ENCODE data around the gene NFATC2.
"Not testable (repeated sequence)": the region's sequence is repeated elsewhere in the genome, so short reads cannot be mapped to it uniquely, and the experiment has no call there.

NFATC2 gene
- total RNA-seq, result 93.3 to 118 reads per million in 2 donors

DNA sequence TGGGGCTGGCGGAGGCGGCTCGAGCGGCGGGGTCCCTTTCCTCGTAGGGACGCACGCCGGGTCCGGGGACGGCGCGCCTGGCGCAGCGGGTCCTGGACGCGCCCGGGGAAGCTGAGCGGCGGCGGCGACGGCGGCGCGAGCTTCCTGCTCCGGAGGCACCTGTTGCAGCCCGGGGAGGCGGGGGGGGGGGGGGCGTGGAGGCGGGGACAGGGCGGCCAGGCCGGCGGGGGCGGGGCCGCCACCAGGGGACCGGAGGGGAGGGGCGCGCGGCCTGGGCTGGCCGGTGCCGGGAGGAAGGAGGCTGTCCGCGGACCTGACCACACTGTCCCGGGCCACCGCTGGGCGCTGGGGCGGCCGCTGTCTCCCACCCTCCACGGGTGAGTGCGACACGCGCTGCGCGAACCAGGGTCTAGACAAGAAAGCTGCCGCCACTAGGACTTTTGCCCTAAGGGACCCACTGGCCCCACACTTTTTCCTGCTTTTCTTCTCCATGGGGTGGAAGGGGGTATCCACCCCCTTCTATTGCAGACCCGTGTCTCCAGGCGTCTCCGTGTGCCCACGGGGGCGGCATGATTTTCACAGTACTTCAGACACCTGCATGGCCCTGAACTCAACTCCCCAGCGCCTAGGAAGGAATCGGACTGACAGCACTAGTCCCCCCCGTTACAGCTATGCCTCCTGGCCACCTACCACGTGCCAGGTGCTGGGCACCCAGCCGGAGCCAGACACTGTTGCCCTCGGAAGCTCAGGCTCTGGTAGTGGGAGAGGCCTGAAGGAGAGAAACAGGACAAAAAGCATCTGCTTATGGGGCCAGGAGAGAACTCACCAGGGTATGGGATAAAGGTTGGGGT lies at the start of gene NFATC2:
TSS of gene NFATC2 (minus strand) at position 149 of the 851 bp plus-strand sequence. CDS start 220 bp downstream, outside the sequence.
- DNase-seq, result peak; percentile 31 to 77 (median 49)

DNA sequence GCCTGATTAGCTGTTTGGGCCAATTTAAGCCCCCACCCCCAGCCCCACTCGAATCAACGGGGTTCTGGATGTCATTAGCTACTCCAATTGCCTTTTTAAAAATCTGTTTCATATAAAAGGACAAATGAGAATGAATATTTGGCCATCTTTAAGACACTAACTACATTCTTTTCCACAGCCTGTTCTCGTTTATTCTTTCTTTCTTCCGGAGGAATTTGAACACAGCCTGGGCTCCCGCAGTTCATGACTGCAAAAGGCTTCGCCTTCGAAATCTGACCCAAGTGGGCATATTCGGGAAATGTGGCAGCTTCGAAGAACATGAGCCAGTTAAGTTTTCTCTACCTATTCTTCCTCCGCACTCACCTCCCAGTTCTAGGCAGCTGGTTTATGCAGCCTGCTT lies 49.4 kb upstream of the NFATC2 start:
- no peak for DNase-seq

DNA sequence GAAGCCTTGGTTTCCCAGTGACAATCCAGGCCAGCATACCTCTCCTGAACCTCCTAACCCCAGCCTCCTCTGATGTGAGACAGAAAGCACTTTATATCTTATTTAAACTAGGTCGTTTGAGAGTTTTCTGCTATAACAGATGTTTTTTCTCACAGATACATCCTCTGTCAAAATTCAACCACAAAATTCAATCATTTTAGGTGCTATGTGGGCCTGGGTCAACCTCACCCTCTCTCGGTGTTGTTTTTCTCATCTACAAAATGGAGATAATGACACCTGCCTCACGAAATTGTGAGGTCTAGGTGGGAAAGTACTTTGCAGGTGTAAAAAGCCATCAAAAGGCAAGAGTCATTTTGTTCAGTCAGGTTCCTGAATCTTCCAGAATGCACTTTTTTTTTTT lies 46.2 kb upstream of the NFATC2 start:
- peak in 1 of 5 experiments; percentile 63 for DNase-seq

DNA sequence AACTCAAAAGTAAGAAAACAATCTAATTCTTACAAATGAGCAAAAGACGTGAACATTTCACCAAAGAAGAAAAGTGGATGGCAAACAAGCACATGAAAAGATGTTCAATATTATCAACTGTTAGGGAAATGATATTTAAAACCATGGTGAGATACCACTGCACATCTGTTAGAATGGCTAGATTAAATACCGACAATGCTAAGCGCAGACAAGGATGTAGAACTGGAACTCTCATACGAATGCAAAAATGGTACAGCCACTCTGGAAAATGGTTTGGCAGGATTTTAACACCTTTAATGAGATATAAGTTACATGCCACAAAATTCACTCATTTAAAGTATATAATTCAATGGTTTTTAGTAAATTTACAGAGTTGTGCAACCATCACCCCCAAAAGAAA lies 44.6 kb upstream of the NFATC2 start:
- DNase-seq, result no peak

DNA sequence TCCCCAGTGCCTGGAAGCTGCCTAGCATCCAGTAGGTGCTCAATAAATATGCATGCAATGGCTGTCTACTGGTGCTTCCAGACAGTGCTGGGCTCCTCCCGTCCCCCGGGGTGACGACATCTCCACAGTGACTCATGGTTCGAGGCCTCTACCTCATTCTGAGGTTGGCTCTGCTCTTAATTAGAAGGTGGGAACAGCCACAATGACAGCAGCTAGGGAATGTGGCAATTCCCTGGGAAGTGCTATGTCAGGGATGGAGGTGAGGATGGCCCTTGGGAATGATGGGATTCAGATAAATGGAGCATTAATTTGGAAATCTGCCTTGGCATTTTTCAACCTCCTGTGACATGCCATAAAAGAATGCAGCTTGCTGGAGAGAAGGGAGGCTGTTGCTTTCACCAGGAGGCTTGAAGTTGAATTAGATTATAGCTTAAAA lies 43.5 kb upstream of the NFATC2 start:
- DNase-seq, result no peak

DNA sequence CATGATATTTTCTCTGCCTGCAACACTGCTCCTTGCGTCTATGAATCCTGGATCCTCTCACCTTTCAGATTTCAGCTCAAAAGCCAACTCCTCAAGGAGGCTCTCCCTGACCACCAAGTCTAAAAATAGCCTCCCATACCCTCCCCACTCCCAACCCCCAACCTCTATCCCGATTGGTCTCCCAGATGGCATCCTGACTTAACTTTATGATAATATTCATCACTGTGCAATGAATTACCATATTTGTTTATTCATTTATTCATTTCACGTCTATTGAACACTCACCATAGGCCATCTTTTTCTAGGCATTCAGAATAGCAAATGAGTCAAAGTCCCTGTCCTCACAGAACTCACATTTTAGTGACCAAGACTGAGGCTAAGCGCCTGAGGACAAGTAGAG lies 42.6 kb upstream of the NFATC2 start:
- no peak for DNase-seq

DNA sequence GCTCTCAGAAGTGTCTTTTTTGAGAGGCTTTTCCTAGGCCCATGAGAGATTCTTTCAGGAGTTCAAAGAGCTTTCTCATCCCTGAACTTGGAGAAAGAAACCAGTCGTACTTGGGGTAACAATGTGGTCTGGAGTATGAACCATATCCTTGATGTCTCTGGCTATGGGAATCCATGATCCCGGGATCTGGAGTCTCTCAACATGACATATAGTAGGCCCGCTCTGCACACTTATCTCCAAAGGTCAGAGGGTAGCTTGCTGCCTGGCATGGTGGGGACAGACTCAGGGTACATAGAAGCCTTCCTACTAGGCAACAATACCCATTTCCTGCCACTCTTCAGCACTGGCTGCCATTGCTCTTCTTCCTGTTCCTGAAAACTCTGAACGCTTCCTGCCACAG lies 42.2 kb upstream of the NFATC2 start:
- DNase-seq, result no peak

DNA sequence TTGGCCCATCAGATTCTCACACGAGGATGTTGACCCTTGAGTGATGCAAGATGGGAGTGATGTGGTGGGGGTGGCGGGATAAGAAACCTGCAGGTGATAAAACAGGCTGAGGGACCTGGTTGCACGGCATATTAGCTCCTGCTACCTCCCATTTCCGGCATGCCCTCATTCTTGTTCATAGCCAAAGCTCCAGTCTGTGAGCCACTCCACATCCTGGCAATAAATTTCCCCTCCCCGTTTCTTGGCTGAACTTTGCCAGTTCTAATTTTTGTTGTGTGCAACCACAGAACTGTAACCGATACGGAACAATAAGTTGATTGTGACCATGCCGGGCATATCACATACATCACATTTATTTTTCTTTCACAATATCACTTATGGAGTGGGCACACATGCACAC lies 41.6 kb upstream of the NFATC2 start:
- DNase-seq, result no peak

DNA sequence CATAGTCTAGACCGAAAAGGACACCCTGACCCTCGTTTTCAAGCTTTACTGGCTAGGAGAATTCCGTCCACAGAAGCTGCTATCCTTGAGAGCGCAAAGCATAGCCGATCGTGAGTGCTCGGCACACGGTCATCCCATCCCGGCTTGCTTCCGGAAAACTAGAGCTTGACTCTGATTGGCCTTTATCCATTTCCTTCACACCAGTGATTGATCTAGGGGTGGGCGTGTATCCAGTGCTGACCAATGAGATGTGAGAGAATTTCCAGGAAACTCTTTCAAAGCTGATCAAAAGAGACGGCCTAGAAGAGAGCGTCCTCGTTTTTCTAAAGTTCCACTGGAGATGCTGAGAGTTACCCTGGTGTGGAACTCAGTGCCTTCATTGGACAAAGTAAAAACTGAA lies 41.0 kb upstream of the NFATC2 start:
- no peak for DNase-seq

DNA sequence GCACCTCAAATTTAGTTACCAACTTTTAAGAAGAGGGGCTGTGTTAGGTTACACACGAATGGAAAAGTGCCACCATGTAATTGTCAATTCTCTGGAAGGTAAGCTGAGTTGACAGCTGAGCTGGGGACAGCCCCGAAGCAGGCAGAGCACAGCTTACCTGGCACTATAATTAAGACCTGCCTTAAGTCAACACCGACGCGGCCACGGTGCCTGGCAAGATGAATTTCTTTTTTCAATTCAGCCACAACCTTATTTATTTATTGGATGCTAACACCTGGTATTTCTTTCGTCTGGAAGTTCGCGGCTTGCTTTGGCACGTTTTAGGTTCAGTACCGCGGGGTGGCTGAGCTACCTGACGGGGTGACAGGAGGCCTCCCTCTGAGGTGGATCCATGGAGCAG lies 40.6 kb upstream of the NFATC2 start:
- no peak for DNase-seq

DNA sequence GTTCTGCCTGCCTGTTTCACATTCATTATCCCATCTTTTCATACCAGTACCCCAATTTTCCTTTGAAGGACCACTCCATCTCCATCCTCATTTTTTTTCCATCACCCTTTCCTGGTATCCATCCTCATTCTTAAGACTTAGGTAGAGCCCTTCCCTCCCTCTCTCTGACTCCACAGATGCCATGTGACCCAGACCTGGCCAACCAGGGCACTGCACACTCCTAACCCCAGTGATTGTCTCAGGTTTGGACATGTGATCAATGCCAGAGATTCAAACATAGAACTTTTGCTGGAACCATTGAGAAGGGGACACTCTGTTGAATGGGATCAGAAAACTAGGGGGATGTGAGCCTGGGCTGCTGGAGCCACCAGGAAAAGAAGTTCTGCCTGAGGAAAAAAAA lies 39.1 kb upstream of the NFATC2 start:
- DNase-seq, result no peak

DNA sequence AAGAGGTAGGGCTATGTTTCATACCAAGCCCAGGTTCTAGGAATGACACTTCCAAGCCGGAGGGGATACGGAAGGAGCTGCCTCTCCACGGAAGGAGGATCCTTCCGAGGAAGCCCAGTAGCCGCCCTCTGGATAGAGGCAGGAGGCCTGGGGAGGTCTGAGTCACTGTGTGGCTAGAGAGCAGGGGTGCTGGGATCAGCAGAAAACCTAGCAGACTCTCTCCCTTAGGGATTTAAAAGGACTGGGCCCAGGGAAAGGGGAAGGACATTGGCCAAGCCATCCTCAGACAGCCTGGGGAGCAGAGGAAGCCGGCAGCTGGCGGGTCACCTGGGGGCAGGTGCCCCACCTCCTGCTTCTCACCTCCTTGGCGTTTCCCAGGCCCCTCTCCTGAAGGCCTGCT lies 36.6 kb upstream of the NFATC2 start:
- no peak for DNase-seq

DNA sequence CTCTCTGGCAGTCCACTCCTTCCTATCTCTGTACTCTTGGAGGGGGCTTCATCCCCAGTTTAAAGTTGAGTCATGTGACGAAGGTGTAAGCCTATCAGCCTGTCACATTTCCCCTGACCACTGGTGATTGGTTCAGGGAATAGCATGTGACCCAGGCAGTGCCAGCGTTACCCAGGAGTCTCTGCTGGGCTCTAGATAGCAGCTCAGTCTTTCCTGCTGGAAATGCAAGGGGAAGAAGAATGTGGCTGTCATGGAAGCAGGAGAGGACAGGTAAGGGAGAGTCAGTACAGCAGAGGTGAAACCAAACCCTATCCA lies 35.6 kb upstream of the NFATC2 start:
- no peak for DNase-seq

DNA sequence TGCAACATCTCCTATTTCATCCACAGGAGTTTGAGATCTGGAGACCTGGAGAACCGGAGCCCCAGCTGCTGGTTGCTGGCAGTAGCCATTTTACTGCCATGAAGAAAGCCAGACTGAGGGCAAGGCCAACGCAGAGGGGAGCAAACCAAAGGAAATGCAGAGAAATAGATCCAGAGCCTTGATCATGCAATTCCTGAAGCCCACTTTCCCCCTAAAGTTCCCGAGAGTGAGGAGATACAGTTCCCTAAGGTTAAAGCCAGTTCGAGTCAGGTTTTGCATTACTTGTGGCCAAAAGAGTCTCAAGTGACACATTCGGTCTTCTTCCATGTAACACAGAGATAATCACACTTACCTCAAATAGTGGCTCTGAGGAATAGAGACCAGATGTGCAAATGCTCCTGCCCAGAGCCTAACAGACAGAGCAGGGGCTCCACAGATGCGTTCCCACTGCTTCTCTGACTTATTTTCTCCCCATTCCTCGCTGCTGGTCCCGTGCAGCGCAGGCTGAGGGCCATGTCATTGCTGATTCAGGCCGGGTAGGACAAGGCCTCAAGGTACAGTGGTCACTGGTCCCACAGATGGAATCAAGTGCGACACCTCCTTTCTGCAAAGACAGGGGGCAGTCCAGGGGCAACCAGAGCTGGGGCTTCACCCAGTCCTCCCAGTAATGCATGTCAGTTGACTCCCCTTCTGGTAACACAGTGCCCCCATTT lies 35.1 kb upstream of the NFATC2 start:
- no peak for DNase-seq

DNA sequence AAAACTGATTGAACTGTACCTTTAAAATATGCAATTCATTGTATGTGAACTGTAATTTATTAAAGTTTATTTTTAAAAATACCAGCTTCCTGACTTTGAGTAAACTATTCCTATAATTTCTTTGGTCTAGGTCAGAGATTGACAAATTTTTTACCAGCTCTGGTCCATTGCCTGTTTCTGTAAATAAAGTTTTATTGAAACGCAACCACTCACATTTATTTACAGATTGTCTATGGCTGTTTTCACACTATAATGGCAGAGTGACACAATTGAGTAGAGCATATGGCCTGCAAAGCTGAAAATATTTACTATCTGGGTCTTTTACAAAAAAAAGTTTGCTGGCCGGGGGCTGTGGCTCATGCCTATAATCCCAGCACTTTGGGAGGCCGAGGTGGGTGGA lies 33.0 kb upstream of the NFATC2 start:
- DNase-seq, result no peak

DNA sequence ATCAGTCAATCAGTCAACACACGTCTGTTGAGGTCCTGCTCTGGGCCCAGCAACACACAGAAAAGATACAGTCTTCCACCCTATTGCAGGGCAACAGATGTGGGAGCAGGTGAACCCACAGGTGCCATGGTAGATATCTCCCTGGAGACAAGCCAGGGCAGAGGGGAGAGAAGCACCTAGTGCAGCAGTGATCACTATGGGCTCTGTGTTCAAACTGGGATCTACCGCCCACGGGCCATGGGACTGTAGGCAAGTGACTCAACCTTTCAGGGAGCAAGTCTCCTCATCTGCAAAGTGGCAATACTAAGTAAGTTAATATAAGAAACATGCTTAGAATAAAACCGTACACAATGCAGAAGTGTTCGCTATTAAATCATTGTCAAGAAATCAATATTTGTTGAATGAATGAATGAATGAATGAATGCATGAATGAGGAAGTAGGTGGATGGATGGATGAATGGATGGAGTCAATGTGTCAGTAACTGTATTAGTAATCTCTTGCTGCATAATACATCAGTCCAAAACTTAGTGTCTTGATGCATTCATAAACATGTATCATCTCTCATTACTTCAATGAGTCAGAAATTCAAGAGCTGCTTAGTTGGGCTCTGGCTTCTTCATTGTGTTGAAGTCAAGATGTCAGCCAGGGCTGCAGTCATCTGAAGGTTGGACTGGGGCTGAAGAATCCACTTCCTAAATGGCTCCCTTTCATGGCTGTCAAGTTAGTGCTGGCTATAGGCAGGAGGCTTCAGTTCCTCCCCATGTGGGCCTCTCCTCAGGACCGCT lies 31.9 kb upstream of the NFATC2 start:
- no peak for DNase-seq

DNA sequence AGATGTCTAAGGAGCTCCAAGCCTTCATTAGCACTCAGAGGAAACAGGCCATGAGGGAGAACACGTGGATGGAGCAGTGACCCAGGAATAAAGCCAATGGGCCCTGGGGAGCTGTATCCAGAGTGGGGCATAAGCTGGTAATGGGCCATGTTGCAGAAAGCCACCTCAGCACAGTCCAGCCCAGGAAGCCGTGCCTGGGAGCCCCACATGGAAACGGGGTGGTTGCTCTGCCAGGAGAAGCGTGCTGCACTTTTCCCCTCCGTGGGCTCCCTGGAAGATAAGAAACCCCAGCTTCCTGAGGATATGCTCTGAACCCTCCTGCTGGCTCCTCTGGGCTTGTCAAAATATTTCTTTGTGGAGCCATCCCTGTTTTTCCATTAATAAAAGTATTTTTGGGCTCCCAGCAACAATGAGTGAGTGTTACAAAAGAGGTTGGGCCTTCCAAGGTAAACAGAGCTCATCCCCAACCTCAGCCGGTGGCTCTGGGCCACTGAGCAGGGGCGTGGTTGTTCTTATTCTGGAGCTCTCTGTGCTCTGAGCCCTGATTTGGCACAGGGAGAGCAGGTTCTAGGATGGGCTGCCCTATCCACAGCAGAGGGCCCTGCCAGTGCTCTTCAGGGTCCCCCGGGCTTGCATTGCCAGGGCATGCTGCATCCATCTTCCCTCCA lies 31.2 kb upstream of the NFATC2 start:
- DNase-seq, result no peak

DNA sequence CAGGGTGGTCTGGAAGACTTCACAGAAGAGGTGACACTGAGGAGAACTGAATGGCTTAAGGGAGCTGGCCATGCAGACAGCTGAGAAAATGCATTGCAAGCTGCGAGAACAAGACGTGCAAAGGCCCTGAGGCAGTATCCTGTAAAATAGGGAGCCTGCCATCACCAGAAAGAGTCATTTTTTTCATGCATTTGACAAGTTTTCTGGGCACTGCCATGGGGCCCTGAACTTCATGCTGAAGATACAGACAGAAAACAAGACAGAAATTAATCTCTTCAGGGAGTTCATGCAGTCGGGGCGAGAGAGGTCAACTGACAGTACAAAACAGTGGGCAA lies 28.9 kb upstream of the NFATC2 start:
- DNase-seq, result no peak

DNA sequence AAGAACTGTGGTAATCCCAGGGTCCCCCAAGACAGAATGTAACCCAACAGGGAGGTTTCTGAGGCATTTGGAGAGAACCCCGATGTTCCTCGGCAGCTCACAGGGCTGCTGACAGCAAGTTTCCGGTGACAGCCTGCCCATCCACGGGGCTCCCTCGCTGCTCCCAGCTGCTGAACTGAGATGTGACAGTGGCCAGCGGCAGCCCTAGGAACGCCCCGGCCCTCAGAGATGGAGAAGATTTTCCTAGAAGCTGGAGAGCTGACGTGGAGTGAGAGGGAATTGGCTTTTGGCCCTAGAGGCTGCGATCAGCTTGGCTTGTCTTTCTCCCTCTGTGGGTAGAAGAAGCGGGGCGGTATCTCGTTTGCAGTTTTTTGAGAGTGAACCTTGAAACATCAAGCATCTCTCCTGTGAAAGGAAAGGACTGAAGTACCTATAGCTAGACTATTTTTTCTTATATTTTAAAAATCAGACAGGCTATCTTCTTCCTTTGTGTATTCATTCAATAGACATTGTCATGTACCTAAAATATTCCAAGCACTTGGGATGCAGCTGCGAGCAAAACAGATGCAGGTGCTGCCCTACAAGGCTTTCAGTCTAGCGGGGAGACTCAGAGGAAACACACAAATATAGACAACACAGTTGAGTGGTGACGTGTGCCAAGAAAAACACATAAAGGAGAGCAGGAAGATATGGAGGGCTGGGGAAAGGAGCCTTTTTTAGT lies 28.4 kb upstream of the NFATC2 start:
- no peak for DNase-seq

DNA sequence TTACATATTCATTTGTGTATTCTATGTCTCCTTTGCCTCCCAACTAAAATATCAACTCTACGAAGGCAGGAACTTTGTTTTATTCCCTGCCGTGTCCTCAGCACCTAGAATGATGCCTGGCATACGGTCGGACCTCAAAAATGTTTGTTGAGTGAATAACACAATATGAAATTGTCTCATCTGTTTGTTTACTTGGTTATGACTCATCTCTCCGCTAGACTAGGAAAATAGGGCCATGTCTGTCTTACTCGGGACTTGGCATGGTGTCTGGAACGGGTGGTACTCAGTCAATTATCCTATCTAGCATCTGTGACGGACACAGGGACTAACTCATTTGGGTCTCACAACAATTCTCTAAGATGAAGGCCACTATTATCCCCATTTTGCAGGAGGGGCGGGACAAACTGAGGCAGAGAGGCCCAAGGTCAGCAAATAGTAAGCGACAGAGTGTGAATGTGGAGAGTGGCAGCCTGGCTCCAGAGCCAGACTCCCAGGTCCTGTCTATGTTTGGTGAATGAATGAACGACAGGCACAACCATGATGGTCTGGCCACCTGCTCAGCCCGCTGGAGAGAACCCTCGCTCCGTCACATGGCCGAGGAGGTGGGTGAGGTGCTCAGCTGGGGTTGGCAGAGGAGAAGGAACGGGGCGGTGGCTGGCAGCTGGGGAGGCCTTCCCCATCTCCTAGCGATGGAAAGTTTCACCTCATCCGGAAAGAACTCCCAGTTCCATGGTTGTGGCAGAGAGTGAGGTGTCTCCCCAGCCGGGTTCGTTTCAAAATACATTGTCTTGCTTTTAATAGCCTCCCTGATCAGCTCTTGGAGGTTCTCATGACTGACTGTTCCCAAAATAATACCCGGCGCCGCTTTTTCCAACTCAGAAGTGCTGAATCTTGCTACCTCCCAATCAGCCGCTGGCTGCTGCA lies 27.6 kb upstream of the NFATC2 start:
- no peak for DNase-seq

DNA sequence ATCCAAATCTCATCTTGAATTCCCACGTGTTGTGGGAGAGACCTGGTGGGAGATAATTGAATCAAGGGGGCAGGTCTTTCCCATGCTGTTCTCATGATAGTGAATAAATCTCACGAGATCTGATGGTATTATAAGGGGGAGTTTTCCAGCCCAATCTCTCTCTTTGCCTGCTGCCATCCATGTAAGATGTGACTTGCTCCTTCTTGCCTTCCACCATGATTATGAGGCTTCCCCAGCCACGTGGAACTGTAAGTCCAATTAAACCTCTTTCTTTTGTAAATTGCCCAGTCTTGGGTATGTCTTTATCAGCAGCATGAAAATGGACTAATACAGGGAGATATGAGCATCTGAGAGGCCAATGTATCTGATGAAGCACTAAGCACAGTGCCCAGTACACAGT lies 26.0 kb upstream of the NFATC2 start:
- not testable (repeated sequence) for DNase-seq
